Stimulated activated CD8-positive, alpha-beta memory T cell treated with anti-CD3 and anti-CD28 coated beads, Interleukin-7, amount 100 ng/mL, for 24 hours (primary cell): Measurements from ENCODE around the gene AGBL3.
"Not testable (repeated sequence)": the region's sequence is repeated elsewhere in the genome, so short reads cannot be mapped to it uniquely, and the experiment has no call there.

Experiments used
- DNase-seq: peaks from one replicate; pipeline ENCODE4 v3.0.0-alpha.2; 2020; ENCODE audit warnings: low read depth

AGBL3 gene

GRCh38 chr7:134966691-134967090 is 19.6 kb upstream of the AGBL3 start:
- no peak for DNase-seq

- no peak for DNase-seq
Measured at GRCh38 chr7:134968110-134968509, 18.2 kb upstream of the AGBL3 start.

GRCh38 chr7:134981645-134982044 is 4.7 kb upstream of the AGBL3 start:
- not testable (repeated sequence) for DNase-seq

GRCh38 chr7:134985894-134986362 is 380 bp upstream of the AGBL3 start:
- no peak for DNase-seq

GRCh38 chr7:134988161-134988560 is 1.9 kb downstream of the AGBL3 start:
- no peak for DNase-seq

- no peak for DNase-seq
Measured at GRCh38 chr7:134991469-134992339, 5.4 kb downstream of the AGBL3 start.

GRCh38 chr7:134992626-134993179 is 6.4 kb downstream of the AGBL3 start:
- DNase-seq = no peak

- DNase-seq = no peak
Measured at GRCh38 chr7:134993877-134994456, 7.7 kb downstream of the AGBL3 start.

GRCh38 chr7:134995239-134996096 is 9.2 kb downstream of the AGBL3 start:
- DNase-seq = no peak

- no peak for DNase-seq
Measured at GRCh38 chr7:134996097-134996550, 9.8 kb downstream of the AGBL3 start.

- DNase-seq = no peak
Measured at GRCh38 chr7:134997214-134997885, 11.0 kb downstream of the AGBL3 start.

GRCh38 chr7:134999136-134999535 is 12.8 kb downstream of the AGBL3 start:
- no peak for DNase-seq

- DNase-seq = no peak
Measured at GRCh38 chr7:135001390-135002165, 15.3 kb downstream of the AGBL3 start.

GRCh38 chr7:135012229-135012628 is 25.9 kb downstream of the AGBL3 start:
- no peak for DNase-seq

- no peak for DNase-seq
Measured at GRCh38 chr7:135023622-135024021, 37.3 kb downstream of the AGBL3 start.

GRCh38 chr7:135035252-135035651 is 48.9 kb downstream of the AGBL3 start:
- DNase-seq = no peak

- DNase-seq = not testable (repeated sequence)
Measured at GRCh38 chr7:135067017-135067416, 80.7 kb downstream of the AGBL3 start.

- no peak for DNase-seq
Measured at GRCh38 chr7:135074096-135074495, 87.8 kb downstream of the AGBL3 start.

- no peak for DNase-seq
Measured at GRCh38 chr7:135074531-135074930, 88.2 kb downstream of the AGBL3 start.

GRCh38 chr7:135075716-135076115 is 89.4 kb downstream of the AGBL3 start:
- DNase-seq = no peak

GRCh38 chr7:135076882-135077281 is 90.6 kb downstream of the AGBL3 start:
- no peak for DNase-seq
